ENCODE data around the gene GNS. TPM values are rescaled to one million over a fixed set of nuclear protein-coding genes. Genes with fewer than 3 reads are reported as not detected.
A peak's percentile ranks its signal among the peaks of the same experiment; 100 is the strongest.

GNS gene
- total and polyA plus RNA-seq, 2 of the 4 experiments (the other 2 are of a cell fraction), result 60.4 to 80.7 TPM

DNA sequence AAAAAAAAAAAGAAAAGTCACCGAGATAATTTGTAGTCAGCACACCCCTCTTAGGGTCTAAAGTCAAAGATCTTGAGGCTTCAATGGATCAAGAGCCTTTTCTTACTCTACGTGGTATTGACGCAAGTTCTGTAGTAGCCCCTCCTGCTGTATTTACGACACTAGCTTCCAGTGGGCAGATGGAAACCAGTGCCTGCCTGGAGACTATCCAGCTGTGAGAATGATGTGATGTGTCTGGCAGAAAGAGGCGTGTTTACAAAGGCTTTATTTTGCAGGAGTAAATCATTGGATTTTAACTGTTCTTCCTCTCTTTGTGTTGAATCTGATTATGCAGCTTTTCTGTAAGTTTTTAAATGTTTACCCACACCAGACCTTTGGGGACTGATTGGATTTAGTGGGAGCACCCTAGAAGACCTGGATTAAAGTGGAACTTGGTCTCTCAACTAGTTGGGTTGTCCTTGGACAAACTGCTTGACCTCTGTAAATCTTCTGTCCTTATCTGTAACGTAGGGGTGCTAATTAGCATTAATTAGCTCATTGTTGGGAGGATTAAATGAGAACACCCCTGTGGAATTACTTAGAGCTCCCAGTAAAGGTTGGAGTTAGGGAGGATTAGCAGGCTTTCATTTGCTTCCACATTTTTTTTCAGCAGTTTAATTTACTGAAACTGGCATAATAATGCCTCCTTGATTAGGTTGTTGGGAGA lies 76.5 kb downstream of the GNS start:
- POLR2A ChIA-PET (ENCODE audit: unreplicated experiment), result interaction anchor here (0.5 kb wide), 1 partner anchor 228 kb away, joined by 3 read pairs; no protein-coding TSS in a partner anchor
- H3K4ac ChIP-seq (ENCODE audit: low read depth, low read length), result no peak overlapping the region

More for the DNA sequence above, 76.5 kb downstream of the GNS start:
- Histone ChIP-seq H3K27ac (ENCODE audit: insufficient read depth, low read length) (no peak overlapping the region; the same call in 1 of the 2 replicates), H3K4me1 (ENCODE audit: control insufficient read depth, insufficient read depth, low read length) (peaks cover 9% of the 10 kb centered on the region), H2AFZ (replicated peaks; ENCODE audit: low read length, poor library complexity) (no peak overlapping the region), H2AK5ac (ENCODE audit: low read depth, low read length) (no peak overlapping the region), H3K14ac (replicated peaks; ENCODE audit: low read depth, low read length) (peak overlapping the region; percentile 23; the same call in 1 of the 2 replicates), H4K20me1 (ENCODE audit: insufficient read depth, low read length) (peaks cover 14% of the 10 kb centered on the region; the same call in 1 of the 2 replicates), H2BK20ac (ENCODE audit: low read depth, low read length) (peak overlapping the region; percentile 5; the same call in 1 of the 2 replicates), H3K56ac (ENCODE audit: extremely low read depth, insufficient read depth, low read length) (no peak overlapping the region), H3K27me3 (ENCODE audit: control insufficient read depth, insufficient read depth, low read length) (no peaks in the 10 kb centered on the region), H2BK5ac (ENCODE audit: low read depth, low read length, poor library complexity, severe bottlenecking) (no peak overlapping the region), H3K18ac (ENCODE audit: low read depth, low read length) (peak overlapping the region; percentile 28; the same call in 1 of the 2 replicates), H3K9me3 (ENCODE audit: control insufficient read depth, insufficient read depth, low read length) (no peaks in the 10 kb centered on the region), H4K91ac (ENCODE audit: insufficient read depth, low read depth, low read length) (no peak overlapping the region), H3K36me3 (ENCODE audit: control insufficient read depth, insufficient read depth, low read length) (peaks cover 9% of the 10 kb centered on the region), H3K23ac (ENCODE audit: low read depth, low read length) (peak overlapping the region; percentile 13; the same call in 1 of the 2 replicates), H3K4me2 (ENCODE audit: low read depth, low read length) (no peak overlapping the region), H3K9me1 (ENCODE audit: insufficient read depth, low read length) (peaks cover 15% of the 10 kb centered on the region), H2BK120ac (ENCODE audit: low read depth, low read length) (no peak overlapping the region), H3K4me3 (ENCODE audit: insufficient read depth, low read depth, low read length) (no peak overlapping the region), H3K9ac (ENCODE audit: low read depth, low read length) (no peak overlapping the region), H4K8ac (ENCODE audit: low read depth in 2 of 2, low read length in 2 of 2) (no peak overlapping the region; a peak in 1 of 4 replicates), H2AK9ac (replicated peaks; ENCODE audit: low read depth, low read length, poor library complexity) (no peak overlapping the region), H3K79me1 (ENCODE audit: low read depth in 1 of 2, low read length in 2 of 2) (peaks cover 18 to 70% of the 10 kb centered on the region in 2 experiments), H2BK15ac (ENCODE audit: low read depth, low read length) (no peak overlapping the region), H4K5ac (ENCODE audit: low read depth, low read length) (no peak overlapping the region; the same call in 1 of the 2 replicates)
- no CpG with 5 or more reads among the region's 6 CpGs for WGBS, 2 experiments (ENCODE audit: extremely low coverage in 2 of 2, insufficient read length in 1 of 2)
- intact Hi-C loops (cut with micrococcal nuclease) (no loop called here), dilution Hi-C loops (cut with HindIII; ENCODE audit: low sequenced_read_pairs, unreplicated experiment) (no loop called here), in situ Hi-C loops (cut with MboI; ENCODE audit: low sequenced_read_pairs) (no loop called here)
- BruUV-seq (replicated peaks), result no TSS peak
- DNase-seq (peak; percentile 93), ATAC-seq (ENCODE audit: low read depth) (peak; percentile 85)
- CTCF ChIA-PET, result interaction anchor here (0.5 to 1.0 kb wide), 2 partner anchors 10 to 147 kb away, joined by 3 to 4 read pairs; no protein-coding TSS in a partner anchor
- no peak for TF ChIP-seq CHD1 (IDR thresholded peaks at IDR 0.05; ENCODE audit: low read depth, low read length)
- peak; percentile 14; the same call in 1 of the 2 replicates for TF ChIP-seq CEBPB (IDR thresholded peaks at IDR 0.05; ENCODE audit: low read depth, low read length)

Measured in IMR-90 (cell line).